H1 (cell line): ENCODE data around the gene WIPF3.

ENCODE experiments used
- CTCF ChIP-seq, 3 experiments: IDR thresholded peaks; 1 replicate in 2 of 3; 2 replicates in 1 of 3; pipeline versions ENCODE4 v1.5.1 to v1.6.1; 2011; ENCODE audit warnings: low read length in 3 of 3, mild to moderate bottlenecking in 3 of 3, inconsistent platforms in 2 of 3, low read depth in 1 of 3, moderate library complexity in 1 of 3; ENCODE audit not compliant: insufficient read depth in 1 of 3; ENCODE audit errors: control extremely low read depth in 1 of 3
- NRF1 ChIP-seq: IDR thresholded peaks from 2 replicates; pipeline ENCODE4 v1.6.1; 2011; ENCODE audit warnings: mild to moderate bottlenecking, low read depth, low read length, improper control_type of control experiment
- POLR2AphosphoS5 ChIP-seq: IDR thresholded peaks from 2 replicates; pipeline ENCODE4 v1.6.1; 2011; ENCODE audit warnings: low read depth, low read length
- POU5F1 ChIP-seq: IDR thresholded peaks from 2 replicates; pipeline ENCODE4 v1.6.1; 2011; ENCODE audit warnings: low read depth, mild to moderate bottlenecking, low read length, moderate library complexity
- SIN3A ChIP-seq, 2 experiments: IDR thresholded peaks in 1 of 2; conservative IDR thresholded peaks in 1 of 2; 2 replicates each; pipeline ENCODE4 v1.6.1; 2011 to 2012; ENCODE audit warnings: low read length in 2 of 2, improper control_type of control experiment in 1 of 2, low read depth in 1 of 2, mild to moderate bottlenecking in 1 of 2
- SRF ChIP-seq: IDR thresholded peaks from 2 replicates; pipeline ENCODE4 v1.6.1; 2011; ENCODE audit warnings: mild to moderate bottlenecking, low read depth, low read length, moderate library complexity
- TAF1 ChIP-seq: IDR thresholded peaks from 2 replicates; pipeline ENCODE4 v1.6.1; 2011; ENCODE audit warnings: mild to moderate bottlenecking, low read depth, low read length
- TEAD4 ChIP-seq: IDR thresholded peaks from 2 replicates; pipeline ENCODE4 v1.6.1; 2012; ENCODE audit warnings: low read depth, low read length, inconsistent platforms, mixed read lengths

GRCh38 chr7:29864656-29865055 is 58.3 kb downstream of the WIPF3 start:
- TF ChIP-seq TEAD4 (no peak), SRF (no peak), POU5F1 (no peak), TAF1 (no peak), SIN3A (conservative IDR thresholded peaks at IDR 0.05 in 1 of 2, IDR thresholded peaks at IDR 0.05 in 1 of 2; ENCODE audit: low read depth in 1 of 2, low read length in 2 of 2) (no peak), NRF1 (no peak), CTCF (IDR thresholded peaks at IDR 0.05; ENCODE audit: control extremely low read depth in 1 of 3, insufficient read depth in 1 of 3, low read depth in 1 of 3, low read length in 3 of 3) (no peak), POLR2AphosphoS5 (no peak)
